CD14-positive monocyte (primary cell): ENCODE data around the gene KLC3. TPM values are rescaled to one million over a fixed set of nuclear protein-coding genes. Genes with fewer than 3 reads are reported as not detected.
A peak's percentile ranks its signal among the peaks of the same experiment; 100 is the strongest.

Experiments
- DNase-seq, 3 donors: peaks; one replicate each; pipeline ENCODE4 v3.0.0-alpha.2; 2011 to 2022
- H2AFZ ChIP-seq: 2 replicates; pipeline ENCODE4 v1.6.0; 2012; ENCODE audit warnings: mild to moderate bottlenecking, low read depth, low read length, inconsistent platforms; ENCODE audit not compliant: insufficient read depth, poor library complexity, severe bottlenecking
- H3K27ac ChIP-seq, 2 donors: 1 replicate in 1 of 2; 2 replicates in 1 of 2; pipeline ENCODE4 v1.5.1; 2012 to 2013; ENCODE audit warnings: low read length in 2 of 2, control low read depth in 1 of 2, inconsistent platforms in 1 of 2, low read depth in 1 of 2, mild to moderate bottlenecking in 1 of 2
- H3K27me3 ChIP-seq, 2 donors: one replicate each; pipeline versions ENCODE4 v1.6.0 to v1.6.1; 2011 to 2013; ENCODE audit warnings: low read length in 2 of 2; ENCODE audit not compliant: control insufficient read depth in 2 of 2, insufficient read depth in 2 of 2
- H3K36me3 ChIP-seq, 2 donors: replicated peaks in 1 of 2; 1 replicate in 1 of 2; 2 replicates in 1 of 2; pipeline versions ENCODE4 v1.5.1 to v1.6.1; 2012 to 2013; ENCODE audit warnings: low read length in 2 of 2, control low read depth in 1 of 2, inconsistent platforms in 1 of 2, mild to moderate bottlenecking in 1 of 2; ENCODE audit not compliant: insufficient read depth in 2 of 2, control insufficient read depth in 1 of 2
- H3K4me1 ChIP-seq, 2 donors: 1 replicate in 1 of 2; 2 replicates in 1 of 2; pipeline versions ENCODE4 v1.5.1 to v1.6.1; 2012 to 2013; ENCODE audit warnings: low read length in 2 of 2, control low read depth in 1 of 2, inconsistent platforms in 1 of 2, mild to moderate bottlenecking in 1 of 2, moderate library complexity in 1 of 2; ENCODE audit not compliant: insufficient read depth in 2 of 2, control insufficient read depth in 1 of 2
- H3K4me2 ChIP-seq: replicated peaks from 2 replicates; pipeline ENCODE3; 2012; ENCODE audit warnings: low read length, moderate library complexity, mild to moderate bottlenecking; ENCODE audit not compliant: poor library complexity, severe bottlenecking; ENCODE audit errors: extremely low read depth
- H3K4me3 ChIP-seq, 3 experiments: fragments of 200-600 bp in 1 of 3; sonication (generic) in 1 of 3; replicated peaks in 1 of 3; 1 replicate in 2 of 3; 2 replicates in 1 of 3; pipeline ENCODE4 v1.5.1; 2011 to 2013; ENCODE audit warnings: low read length in 3 of 3, mild to moderate bottlenecking in 3 of 3, control low read depth in 2 of 3, low read depth in 2 of 3, inconsistent platforms in 1 of 3, moderate library complexity in 1 of 3
- H3K79me2 ChIP-seq: 2 replicates; pipeline ENCODE4 v1.6.0; 2012; ENCODE audit warnings: mild to moderate bottlenecking, control low read depth, inconsistent platforms, low read length, moderate library complexity; ENCODE audit not compliant: insufficient read depth
- H3K9ac ChIP-seq: 2 replicates; pipeline ENCODE4 v1.6.0; 2017; ENCODE audit warnings: low read length, mild to moderate bottlenecking; ENCODE audit not compliant: insufficient read depth, poor library complexity, severe bottlenecking
- H3K9me3 ChIP-seq, 2 donors: replicated peaks in 1 of 2; 1 replicate in 1 of 2; 2 replicates in 1 of 2; pipeline versions ENCODE4 v1.5.1 to v1.6.1; 2012 to 2013; ENCODE audit warnings: low read length in 2 of 2, control low read depth in 1 of 2; ENCODE audit not compliant: control insufficient read depth in 1 of 2, insufficient read depth in 1 of 2
- H4K20me1 ChIP-seq: 2 replicates; pipeline ENCODE4 v1.6.0; 2012; ENCODE audit warnings: mild to moderate bottlenecking, low read length, control low read depth, moderate library complexity; ENCODE audit not compliant: insufficient read depth
- H3K27ac Mint-ChIP-seq, 7 donors: one replicate each; pipeline ENCODE4 v1.8.0; 2020; ENCODE audit warnings: mild to moderate bottlenecking in 7 of 7, mixed read lengths in 7 of 7, moderate library complexity in 6 of 7, inconsistent platforms in 2 of 7
- H3K27me3 Mint-ChIP-seq, 3 donors: one replicate each; pipeline ENCODE4 v1.8.0; 2021 to 2022; ENCODE audit warnings: low read depth in 3 of 3, mild to moderate bottlenecking in 3 of 3, mixed read lengths in 3 of 3, moderate library complexity in 3 of 3, inconsistent platforms in 1 of 3
- H3K36me3 Mint-ChIP-seq, 2 donors: one replicate each; pipeline ENCODE4 v1.8.0; 2020; ENCODE audit warnings: mixed read lengths in 2 of 2, inconsistent platforms in 1 of 2, mild to moderate bottlenecking in 1 of 2
- H3K4me1 Mint-ChIP-seq: one replicate; pipeline ENCODE4 v1.8.0; 2020; ENCODE audit warnings: mild to moderate bottlenecking, mixed read lengths
- H3K4me3 Mint-ChIP-seq, 2 donors: one replicate each; pipeline ENCODE4 v1.8.0; 2020; ENCODE audit warnings: mild to moderate bottlenecking in 2 of 2, mixed read lengths in 2 of 2, moderate library complexity in 1 of 2
- H3K9me3 Mint-ChIP-seq, 7 donors: one replicate each; pipeline ENCODE4 v1.8.0; 2020 to 2022; ENCODE audit warnings: mixed read lengths in 7 of 7, mild to moderate bottlenecking in 6 of 7, moderate library complexity in 6 of 7, inconsistent platforms in 2 of 7
- WGBS: methylation state at CpG from one replicate; pipeline ENCODE4 v1.1.5; 2013; ENCODE audit warnings: missing lambda C conversion rate; ENCODE audit not compliant: insufficient coverage; 5-methylcytosine and 5-hydroxymethylcytosine counted together
- intact Hi-C, 2 donors: fragments of 100-400 bp; cut with micrococcal nuclease; formaldehyde crosslinking; loops; one replicate each; pipeline versions ENCODE4 v1.15.0 to v1.15.1; 2023
- polyA plus RNA-seq, 3 donors: library from polyadenylated mRNA; depleted of rRNA in 1 of 3; unstranded in 2 of 3; stranded (reverse) in 1 of 3; fragments of 300-500 nt in 2 of 3; fragments of >200 nt in 1 of 3; fragmentation: Illumina TruSeq in 2 of 3; gene quantifications; 1 replicate in 2 of 3; 2 replicates in 1 of 3; pipeline ENCODE4 v1.2.3, GENCODE V29; 2012 to 2021
- TF ChIP-seq, protein P1 (sequence below): fragments of 200-600 bp; IDR thresholded peaks from one replicate; pipeline ENCODE4 v1.8.0; 2022; ENCODE audit warnings: antibody characterized with exemption, mild to moderate bottlenecking

KLC3 gene
- polyA plus RNA-seq, 3 donors, result not detected

DNA sequence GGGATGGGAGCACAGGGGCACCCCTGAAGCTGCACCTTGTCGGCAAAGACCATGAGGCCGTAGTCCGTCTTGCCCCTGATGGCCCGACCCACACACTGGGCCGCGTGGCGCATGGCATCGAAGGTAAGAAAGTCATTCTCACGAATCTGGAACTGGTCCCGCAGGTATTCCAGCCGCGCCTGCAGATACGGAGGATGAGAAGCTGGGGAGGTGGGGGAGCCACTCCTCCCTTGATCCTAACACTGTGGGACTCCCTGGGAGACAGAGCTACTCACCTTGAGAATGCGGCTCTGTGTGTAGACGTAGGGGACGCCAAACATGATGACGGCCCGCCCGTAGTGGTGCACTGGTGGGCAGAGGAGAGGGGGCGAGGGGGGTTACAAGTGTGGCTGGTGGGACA, 11.9 kb downstream of the KLC3 start:
- no peak overlapping the region for H3K4me2 ChIP-seq
- intact Hi-C loops, result no loop called here
- no peak overlapping the region for H2AFZ ChIP-seq
- H3K4me1 Mint-ChIP-seq, result no peaks in the 10 kb centered on the region
- H3K27ac ChIP-seq, result no peak overlapping the region
- 100% methylated on average over 13 of the region's 20 CpGs for WGBS
- peaks cover 52 to 66% of the 10 kb centered on the region in 2 donors for H3K36me3 Mint-ChIP-seq
- H3K9me3 ChIP-seq, result no peaks in the 10 kb centered on the region
- H3K4me1 ChIP-seq, result no peaks in the 10 kb centered on the region
- no peak for DNase-seq
- H3K4me3 ChIP-seq, result no peak overlapping the region
- TF ChIP-seq, protein P1, sequence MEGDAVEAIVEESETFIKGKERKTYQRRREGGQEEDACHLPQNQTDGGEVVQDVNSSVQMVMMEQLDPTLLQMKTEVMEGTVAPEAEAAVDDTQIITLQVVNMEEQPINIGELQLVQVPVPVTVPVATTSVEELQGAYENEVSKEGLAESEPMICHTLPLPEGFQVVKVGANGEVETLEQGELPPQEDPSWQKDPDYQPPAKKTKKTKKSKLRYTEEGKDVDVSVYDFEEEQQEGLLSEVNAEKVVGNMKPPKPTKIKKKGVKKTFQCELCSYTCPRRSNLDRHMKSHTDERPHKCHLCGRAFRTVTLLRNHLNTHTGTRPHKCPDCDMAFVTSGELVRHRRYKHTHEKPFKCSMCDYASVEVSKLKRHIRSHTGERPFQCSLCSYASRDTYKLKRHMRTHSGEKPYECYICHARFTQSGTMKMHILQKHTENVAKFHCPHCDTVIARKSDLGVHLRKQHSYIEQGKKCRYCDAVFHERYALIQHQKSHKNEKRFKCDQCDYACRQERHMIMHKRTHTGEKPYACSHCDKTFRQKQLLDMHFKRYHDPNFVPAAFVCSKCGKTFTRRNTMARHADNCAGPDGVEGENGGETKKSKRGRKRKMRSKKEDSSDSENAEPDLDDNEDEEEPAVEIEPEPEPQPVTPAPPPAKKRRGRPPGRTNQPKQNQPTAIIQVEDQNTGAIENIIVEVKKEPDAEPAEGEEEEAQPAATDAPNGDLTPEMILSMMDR, result no peak
- no peak overlapping the region for H3K27ac Mint-ChIP-seq
- H3K79me2 ChIP-seq, result no peaks in the 10 kb centered on the region
- H3K27me3 ChIP-seq, result no peaks in the 10 kb centered on the region
- no peak overlapping the region for H3K4me3 Mint-ChIP-seq
- H3K36me3 ChIP-seq, result peaks cover 33 to 65% of the 10 kb centered on the region in 2 donors
- H4K20me1 ChIP-seq, result no peaks in the 10 kb centered on the region
- peaks cover 0 to 4% (median 3%) of the 10 kb centered on the region in 3 donors for H3K27me3 Mint-ChIP-seq
- H3K9ac ChIP-seq, result no peak overlapping the region
- H3K9me3 Mint-ChIP-seq, result peaks cover 0 to 3% (median 0%) of the 10 kb centered on the region in 7 donors

DNA sequence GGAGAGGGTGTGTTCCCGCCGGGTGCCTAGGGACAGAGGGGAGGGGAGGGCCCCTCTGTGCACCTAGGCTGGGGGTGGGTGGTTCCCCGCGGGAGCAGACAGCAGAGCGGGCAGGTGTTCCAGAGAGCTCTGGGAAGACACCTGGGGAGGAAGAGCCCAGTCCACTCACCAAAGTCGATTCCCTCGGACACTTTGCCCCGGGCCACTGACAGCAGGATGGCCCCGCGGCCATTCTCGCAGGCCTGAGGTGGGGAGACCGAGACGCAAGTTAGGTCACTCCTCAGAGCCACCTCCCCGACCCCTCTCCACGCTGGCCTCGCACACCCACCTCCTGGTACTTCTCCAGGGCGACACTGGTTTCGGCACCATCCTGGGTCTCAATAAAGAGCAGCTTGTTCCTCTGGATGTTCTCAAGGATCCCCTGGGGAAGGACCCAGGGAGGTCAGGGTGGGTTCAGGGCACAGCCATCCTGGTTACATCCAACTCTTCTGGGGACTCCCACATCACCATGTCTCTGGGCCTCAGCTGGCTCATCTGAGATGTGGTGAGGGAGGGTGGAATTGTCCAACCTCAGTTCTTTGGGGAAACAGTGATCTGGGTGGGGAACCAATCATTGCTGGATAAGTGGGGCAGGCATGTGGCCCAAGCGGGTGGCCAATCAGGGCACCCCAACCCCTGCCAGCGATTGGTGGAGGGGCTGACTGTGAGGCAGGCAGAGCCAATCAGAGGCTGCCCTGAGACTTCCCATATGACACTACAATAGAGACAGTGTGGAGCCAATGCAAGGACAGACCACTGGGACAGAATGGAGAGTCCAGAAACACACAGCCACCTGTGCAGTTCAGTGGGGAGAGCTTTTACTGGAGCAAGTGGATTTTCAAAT, 12.6 kb downstream of the KLC3 start:
- 97% methylated on average over 10 of the region's 20 CpGs for WGBS
- Histone ChIP-seq H3K4me2 (no peak overlapping the region), H4K20me1 (no peaks in the 10 kb centered on the region), H3K9me3 (no peaks in the 10 kb centered on the region), H3K27me3 (no peaks in the 10 kb centered on the region), H3K36me3 (peaks cover 33 to 66% of the 10 kb centered on the region in 2 donors), H3K27ac (no peak overlapping the region), H2AFZ (no peak overlapping the region), H3K4me1 (no peaks in the 10 kb centered on the region), H3K9ac (no peak overlapping the region), H3K4me3 (no peak overlapping the region), H3K79me2 (no peaks in the 10 kb centered on the region)
- Mint-ChIP-seq H3K9me3 (peaks cover 0 to 3% (median 0%) of the 10 kb centered on the region in 7 donors), H3K27me3 (peaks cover 0 to 3% (median 0%) of the 10 kb centered on the region in 3 donors), H3K27ac (no peak overlapping the region), H3K4me3 (no peak overlapping the region), H3K4me1 (no peaks in the 10 kb centered on the region), H3K36me3 (peaks cover 54 to 67% of the 10 kb centered on the region in 2 donors)
- TF ChIP-seq, protein P1, result no peak
- intact Hi-C loops, result no loop called here
- peak in 1 of 3 donors; percentile 2 for DNase-seq
